GM12878 (cell line): Measurements from ENCODE around the gene CASK. TPM values are rescaled to one million over a fixed set of nuclear protein-coding genes. Genes with fewer than 3 reads are reported as not detected.

ENCODE experiments used
- ATAC-seq: fragments of 200-7000 bp; cut with Tn5 transposase; 3 replicates; pipeline ENCODE4 v1.9.1; 2020; ENCODE audit warnings: mild to moderate bottlenecking, moderate library complexity
- BruUV-seq: library from RNA; stranded (reverse); fragments of 400-500 nt; replicated peaks from 2 replicates; lab custom pipeline; 2021; lab: Mats Ljungman, UMichigan
- CTCF ChIA-PET: fragments of 300-600 bp; sonication (Branson Sonifier 250); formaldehyde crosslinking; extraction: SDS; loops from one replicate; lab custom pipeline; 2021; ENCODE audit warnings: inconsistent platforms; lab: Yijun Ruan, JAX
- POLR2A ChIA-PET: fragments of 350-600 bp; formaldehyde crosslinking; extraction: SDS; loops from one replicate; lab custom pipeline; 2021; ENCODE audit warnings: inconsistent platforms; lab: Charles Lee
- RAD21 ChIA-PET: fragments of 300-600 bp; sonication (Branson Sonifier 250); formaldehyde crosslinking; loops from one replicate; lab custom pipeline; 2023; ENCODE audit warnings: antibody characterized with exemption; ENCODE audit not compliant: unreplicated experiment; lab: Charles Lee
- SMC1A ChIA-PET: fragments of 300-600 bp; sonication (Branson Sonifier 250); formaldehyde crosslinking; loops from one replicate; lab custom pipeline; 2023; ENCODE audit not compliant: unreplicated experiment, uncharacterized antibody; lab: Charles Lee
- DNase-seq: peaks from one replicate; pipeline ENCODE4 v3.0.0-alpha.2; 2011; ENCODE audit warnings: low read depth, low spot score
- FAIRE-seq: peaks from 3 replicates; lab custom pipeline; 2011; peaks lifted over from hg19 to GRCh38; lab: Jason Lieb, UNC
- H2AFZ ChIP-seq: 2 replicates; pipeline ENCODE4 v1.6.0; 2011; ENCODE audit warnings: low read depth, low read length, control low read depth; ENCODE audit not compliant: control insufficient read depth
- H3K27ac ChIP-seq: 2 replicates; pipeline ENCODE4 v1.5.1; 2011; ENCODE audit warnings: control low read depth; ENCODE audit not compliant: control insufficient read depth, insufficient read depth
- H3K27me3 ChIP-seq, 2 experiments: replicated peaks in 1 of 2; 2 replicates each; pipeline versions ENCODE4 v1.6.0 to v1.6.1; 2011; ENCODE audit warnings: low read length in 1 of 2; ENCODE audit not compliant: control insufficient read depth in 2 of 2, insufficient read depth in 2 of 2
- H3K36me3 ChIP-seq, 2 experiments: 2 replicates each; pipeline ENCODE4 v1.5.1; 2011; ENCODE audit warnings: low read length in 1 of 2; ENCODE audit not compliant: control insufficient read depth in 2 of 2, insufficient read depth in 2 of 2
- H3K4me1 ChIP-seq: 2 replicates; pipeline ENCODE4 v1.6.1; 2011; ENCODE audit warnings: mild to moderate bottlenecking, low read length, moderate library complexity, mixed read lengths; ENCODE audit not compliant: control insufficient read depth, insufficient read depth
- H3K4me2 ChIP-seq: 2 replicates; pipeline ENCODE4 v1.6.0; 2011; ENCODE audit warnings: control low read depth; ENCODE audit not compliant: control insufficient read depth, insufficient read depth
- H3K4me3 ChIP-seq: fragments of 200-600 bp; sonication (generic); 2 replicates; pipeline ENCODE4 v1.5.1; 2016
- H3K79me2 ChIP-seq: 2 replicates; pipeline ENCODE4 v1.6.0; 2011; ENCODE audit warnings: low read length; ENCODE audit not compliant: control insufficient read depth, insufficient read depth
- H3K9ac ChIP-seq: 2 replicates; pipeline ENCODE4 v1.8.0; 2011; ENCODE audit warnings: low read length, control low read depth, mixed read lengths; ENCODE audit not compliant: control insufficient read depth, insufficient read depth
- H3K9me3 ChIP-seq: replicated peaks from 3 replicates; pipeline ENCODE4 v1.5.1; 2011; ENCODE audit warnings: mild to moderate bottlenecking, low read length; ENCODE audit not compliant: control insufficient read depth, insufficient read depth
- H4K20me1 ChIP-seq: 2 replicates; pipeline ENCODE4 v1.6.0; 2011; ENCODE audit not compliant: control insufficient read depth, insufficient read depth
- BCL11A ChIP-seq: IDR thresholded peaks from 2 replicates; pipeline ENCODE4 v1.6.1; 2011; ENCODE audit warnings: low read depth, low read length
- BMI1 ChIP-seq: fragments of 450-650 bp; IDR thresholded peaks from 2 replicates; pipeline ENCODE4 v1.6.1; 2016; ENCODE audit warnings: mild to moderate bottlenecking, moderate library complexity, borderline replicate concordance
- CREB1 ChIP-seq: IDR thresholded peaks from 2 replicates; pipeline ENCODE4 v1.6.1; 2012; ENCODE audit warnings: low read depth, mild to moderate bottlenecking, inconsistent platforms
- ESRRA ChIP-seq: IDR thresholded peaks from 2 replicates; pipeline ENCODE4 v1.6.1; 2012; ENCODE audit warnings: mild to moderate bottlenecking, low read length, improper control_type of control experiment
- FOS ChIP-seq: IDR thresholded peaks from 3 replicates; pipeline ENCODE4 v1.6.1; 2011; ENCODE audit warnings: borderline replicate concordance; ENCODE audit not compliant: insufficient read length; ENCODE audit errors: extremely low read depth
- NR2C2 ChIP-seq: IDR thresholded peaks from 2 replicates; pipeline ENCODE4 v1.6.1; 2011; ENCODE audit warnings: borderline replicate concordance, low read depth; ENCODE audit not compliant: control insufficient read depth, insufficient read length
- PML ChIP-seq: IDR thresholded peaks from 2 replicates; pipeline ENCODE4 v1.6.1; 2012; ENCODE audit warnings: low read length, inconsistent platforms
- POLR2AphosphoS2 ChIP-seq: IDR thresholded peaks from 2 replicates; pipeline ENCODE4 v1.6.1; 2011; ENCODE audit warnings: low read depth, mild to moderate bottlenecking, low read length, improper control_type of control experiment, moderate library complexity
- PRDM15 ChIP-seq: fragments of 450-650 bp; formaldehyde crosslinking; IDR thresholded peaks from 2 replicates; pipeline ENCODE4 v1.4.0; 2020; ENCODE audit warnings: mild to moderate bottlenecking, moderate library complexity
- REST ChIP-seq: IDR thresholded peaks from 2 replicates; pipeline ENCODE4 v1.6.1; 2012; ENCODE audit warnings: mild to moderate bottlenecking, low read depth, low read length
- SMARCA5 ChIP-seq: fragments of 450-650 bp; IDR thresholded peaks from 2 replicates; pipeline ENCODE4 v1.6.1; 2017; ENCODE audit warnings: mild to moderate bottlenecking
- SMC3 ChIP-seq: IDR thresholded peaks from 2 replicates; pipeline ENCODE4 v1.6.1; 2011; ENCODE audit warnings: low read length, improper control_type of control experiment, borderline replicate concordance
- ZNF622 ChIP-seq: fragments of 450-650 bp; IDR thresholded peaks from 2 replicates; pipeline ENCODE4 v1.6.1; 2017; ENCODE audit warnings: mild to moderate bottlenecking, inconsistent platforms
- WGBS: methylation state at CpG from one replicate; pipeline ENCODE4 v1.1.6; 2016; ENCODE audit warnings: low lambda C conversion rate; ENCODE audit not compliant: insufficient replicate concordance, insufficient coverage; ENCODE audit errors: missing lambda C conversion rate; 5-methylcytosine and 5-hydroxymethylcytosine counted together
- in situ Hi-C: fragments of 300-500 bp; cut with MboI; formaldehyde crosslinking; loops from 9 replicates; pipeline ENCODE4 v1.14.3; 2018; ENCODE audit warnings: mixed read lengths
- intact Hi-C: fragments of 100-400 bp; cut with micrococcal nuclease; formaldehyde crosslinking; loops from one replicate; pipeline ENCODE4 v1.14.2; 2022; ENCODE audit not compliant: unreplicated experiment
- polyA plus RNA-seq, 11 experiments: library from polyadenylated mRNA; depleted of rRNA in 4 of 11; unstranded in 6 of 11; stranded (reverse) in 5 of 11; fragments of >200 nt; fragmentation: Nextera tagmentation in 4 of 11; fragmentation: Illumina TruSeq in 1 of 11; extraction: Ambion mirVana in 4 of 11; extraction: Trizol in 1 of 11; gene quantifications; 1 replicate in 1 of 11; 2 replicates in 10 of 11; pipeline versions ENCODE4 v1.2.1 to v1.2.3, GENCODE V29; 2011 to 2016; ENCODE audit warnings: inconsistent platforms in 2 of 11, missing spikeins in 2 of 11, low read depth in 1 of 11
- total RNA-seq, 4 experiments: library from RNA; depleted of rRNA in 3 of 4; stranded (reverse); fragments of >200 nt in 3 of 4; fragmentation: Illumina TruSeq in 1 of 4; extraction: Trizol in 1 of 4; gene quantifications; 2 replicates each; pipeline versions ENCODE4 v1.2.1 to v1.2.3, GENCODE V29; 2013 to 2021
- TF ChIP-seq, protein P1 (sequence below): fragments of 450-650 bp; IDR thresholded peaks from 2 replicates; pipeline ENCODE4 v1.6.1; 2018; ENCODE audit warnings: borderline replicate concordance, mild to moderate bottlenecking; ENCODE audit not compliant: partially characterized antibody
- TF ChIP-seq, protein P2 (sequence below): IDR thresholded peaks from 2 replicates; pipeline ENCODE4 v1.6.1; 2012; ENCODE audit warnings: low read depth, low read length, improper control_type of control experiment

The CASK gene
- total and polyA plus RNA-seq, 10 of the 15 experiments (the other 5 are each of a cell fraction or from before 2014, with no cell fraction given): 0.60 to 45.9 (median 4.8) TPM

GRCh38 chrX:41590641-41591040, 332.7 kb downstream of the CASK start:
- ChIA-PET CTCF (no interaction called here), SMC1A (no interaction called here), POLR2A (no interaction called here), RAD21 (interaction anchor here (0.7 kb wide), 1 partner anchor 45 kb away, joined by 3 read pairs; no protein-coding TSS in a partner anchor)
- Histone ChIP-seq H3K36me3 (no peaks in the 10 kb centered on the region), H3K4me1 (no peaks in the 10 kb centered on the region), H2AFZ (no peak overlapping the region), H3K9me3 (no peaks in the 10 kb centered on the region), H3K4me3 (no peak overlapping the region), H3K4me2 (no peak overlapping the region), H4K20me1 (no peaks in the 10 kb centered on the region), H3K79me2 (no peaks in the 10 kb centered on the region), H3K27me3 (no peaks in the 10 kb centered on the region), H3K9ac (no peak overlapping the region), H3K27ac (no peak overlapping the region)
- BruUV-seq: no TSS peak
- ATAC-seq: no peak
- no peak for DNase-seq
- intact Hi-C loops: no loop called here
- WGBS: 24% methylated on average over 3 of the region's 3 CpGs
- no peak for FAIRE-seq
- in situ Hi-C loops: no loop called here
- no peak for TF ChIP-seq REST
- no peak for TF ChIP-seq BMI1
- TF ChIP-seq, protein P1, sequence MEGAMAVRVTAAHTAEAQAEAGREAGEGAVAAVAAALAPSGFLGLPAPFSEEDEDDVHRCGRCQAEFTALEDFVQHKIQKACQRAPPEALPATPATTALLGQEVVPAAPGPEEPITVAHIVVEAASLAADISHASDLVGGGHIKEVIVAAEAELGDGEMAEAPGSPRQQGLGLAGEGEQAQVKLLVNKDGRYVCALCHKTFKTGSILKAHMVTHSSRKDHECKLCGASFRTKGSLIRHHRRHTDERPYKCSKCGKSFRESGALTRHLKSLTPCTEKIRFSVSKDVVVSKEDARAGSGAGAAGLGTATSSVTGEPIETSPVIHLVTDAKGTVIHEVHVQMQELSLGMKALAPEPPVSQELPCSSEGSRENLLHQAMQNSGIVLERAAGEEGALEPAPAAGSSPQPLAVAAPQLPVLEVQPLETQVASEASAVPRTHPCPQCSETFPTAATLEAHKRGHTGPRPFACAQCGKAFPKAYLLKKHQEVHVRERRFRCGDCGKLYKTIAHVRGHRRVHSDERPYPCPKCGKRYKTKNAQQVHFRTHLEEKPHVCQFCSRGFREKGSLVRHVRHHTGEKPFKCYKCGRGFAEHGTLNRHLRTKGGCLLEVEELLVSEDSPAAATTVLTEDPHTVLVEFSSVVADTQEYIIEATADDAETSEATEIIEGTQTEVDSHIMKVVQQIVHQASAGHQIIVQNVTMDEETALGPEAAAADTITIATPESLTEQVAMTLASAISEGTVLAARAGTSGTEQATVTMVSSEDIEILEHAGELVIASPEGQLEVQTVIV: no peak
- no peak for TF ChIP-seq SMARCA5
- no peak for TF ChIP-seq CREB1
- no peak for TF ChIP-seq ZNF622
- no peak for TF ChIP-seq PRDM15 (CRISPR knock-in tag)
- TF ChIP-seq SMC3: no peak
- TF ChIP-seq, protein P2, sequence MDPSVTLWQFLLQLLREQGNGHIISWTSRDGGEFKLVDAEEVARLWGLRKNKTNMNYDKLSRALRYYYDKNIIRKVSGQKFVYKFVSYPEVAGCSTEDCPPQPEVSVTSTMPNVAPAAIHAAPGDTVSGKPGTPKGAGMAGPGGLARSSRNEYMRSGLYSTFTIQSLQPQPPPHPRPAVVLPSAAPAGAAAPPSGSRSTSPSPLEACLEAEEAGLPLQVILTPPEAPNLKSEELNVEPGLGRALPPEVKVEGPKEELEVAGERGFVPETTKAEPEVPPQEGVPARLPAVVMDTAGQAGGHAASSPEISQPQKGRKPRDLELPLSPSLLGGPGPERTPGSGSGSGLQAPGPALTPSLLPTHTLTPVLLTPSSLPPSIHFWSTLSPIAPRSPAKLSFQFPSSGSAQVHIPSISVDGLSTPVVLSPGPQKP: no peak
- no peak for TF ChIP-seq ESRRA
- no peak for TF ChIP-seq POLR2AphosphoS2
- no peak for TF ChIP-seq NR2C2
- no peak for TF ChIP-seq FOS
- TF ChIP-seq PML: no peak
- TF ChIP-seq BCL11A: no peak
